Smooth muscle cell (in vitro differentiated cells): ENCODE measurements around the gene BNC2. TPM values are rescaled to one million over a fixed set of nuclear protein-coding genes. Genes with fewer than 3 reads are reported as not detected.

Experiments used
- DNase-seq: peaks from one replicate; lab custom pipeline; 2025; ENCODE audit not compliant: unreplicated experiment; lab: John Stamatoyannopoulos, UW
- H2AFZ ChIP-seq: fragments of 200-600 bp; sonication (generic); 2 replicates; pipeline ENCODE4 v1.6.0; 2016; ENCODE audit warnings: antibody characterized with exemption, low read depth, mild to moderate bottlenecking
- H3F3A ChIP-seq: fragments of 200-600 bp; sonication (generic); 2 replicates; pipeline ENCODE4 v1.6.0; 2017; ENCODE audit warnings: antibody characterized with exemption, low read depth
- H3K27ac ChIP-seq: fragments of 200-600 bp; sonication (generic); 2 replicates; pipeline ENCODE4 v1.5.1; 2016; ENCODE audit warnings: low read depth, mild to moderate bottlenecking
- H3K27me3 ChIP-seq: fragments of 200-600 bp; sonication (generic); 2 replicates; pipeline ENCODE4 v1.6.1; 2016; ENCODE audit warnings: low read depth, mild to moderate bottlenecking
- H3K36me3 ChIP-seq: fragments of 200-600 bp; sonication (generic); 2 replicates; pipeline ENCODE4 v1.5.1; 2016; ENCODE audit warnings: low read depth
- H3K4me1 ChIP-seq: fragments of 200-600 bp; sonication (generic); 2 replicates; pipeline ENCODE4 v1.5.1; 2016; ENCODE audit warnings: low read depth
- H3K4me2 ChIP-seq: fragments of 200-600 bp; sonication (generic); 2 replicates; pipeline ENCODE4 v1.6.0; 2016; ENCODE audit warnings: mild to moderate bottlenecking
- H3K4me3 ChIP-seq: fragments of 200-600 bp; sonication (generic); 2 replicates; pipeline ENCODE4 v1.5.1; 2016; ENCODE audit warnings: mild to moderate bottlenecking
- H3K79me2 ChIP-seq: fragments of 200-600 bp; sonication (generic); 2 replicates; pipeline ENCODE4 v1.6.0; 2016; ENCODE audit warnings: low read depth, mild to moderate bottlenecking
- H3K9ac ChIP-seq: fragments of 200-600 bp; sonication (generic); 2 replicates; pipeline ENCODE4 v1.6.0; 2016; ENCODE audit warnings: low read depth
- H3K9me3 ChIP-seq: fragments of 200-600 bp; sonication (generic); replicated peaks from 2 replicates; pipeline ENCODE4 v1.5.1; 2016; ENCODE audit warnings: low read depth
- H4K20me1 ChIP-seq: fragments of 200-600 bp; sonication (generic); 2 replicates; pipeline ENCODE4 v1.6.0; 2016; ENCODE audit warnings: low read depth
- CTCF ChIP-seq: fragments of 200-600 bp; sonication (generic); IDR thresholded peaks from 2 replicates; pipeline ENCODE4 v1.5.1; 2017; ENCODE audit warnings: borderline replicate concordance, mild to moderate bottlenecking, antibody characterized with exemption; ENCODE audit not compliant: insufficient read depth, poor library complexity, severe bottlenecking
- WGBS: methylation state at CpG from one replicate; pipeline ENCODE4 v1.1.7; 2016; ENCODE audit warnings: low lambda C conversion rate; 5-methylcytosine and 5-hydroxymethylcytosine counted together
- polyA plus RNA-seq: library from polyadenylated mRNA; unstranded; fragments of >200 nt; fragmentation: Nextera tagmentation; extraction: Ambion mirVana; gene quantifications from 2 replicates; pipeline ENCODE4 v1.2.1, GENCODE V29; 2016
- total RNA-seq: library from RNA; depleted of rRNA; stranded (reverse); fragments of >200 nt; gene quantifications from 2 replicates; pipeline ENCODE4 v1.2.3, GENCODE V29; 2014

BNC2 gene
- total and polyA plus RNA-seq, 2 experiments from 2014 or later, result 11.6 to 13.5 TPM

DNA sequence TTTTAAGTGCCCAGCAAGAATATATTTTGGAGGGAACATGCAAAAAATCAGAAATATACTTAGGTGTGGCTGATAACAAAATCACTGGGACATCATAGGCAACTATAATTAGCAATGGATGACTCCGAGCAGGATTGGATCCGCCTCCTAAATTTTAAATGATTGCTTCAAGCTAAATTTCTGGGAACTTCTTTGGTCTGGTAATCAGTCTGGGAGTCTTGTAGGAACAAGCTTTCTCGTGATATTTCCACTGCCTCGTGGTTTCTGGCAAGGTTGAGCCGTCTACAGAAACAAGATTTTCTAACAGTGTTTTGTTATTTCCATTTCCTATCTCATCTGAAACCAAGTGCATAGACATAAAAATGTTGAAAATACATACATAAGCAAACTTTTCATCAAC is 232.6 kb downstream of the BNC2 start:
- Histone ChIP-seq H3K9me3 (no peaks in the 10 kb centered on the region), H3K4me1 (peaks cover 18% of the 10 kb centered on the region), H4K20me1 (no peaks in the 10 kb centered on the region), H2AFZ (peak overlapping the region; percentile 42), H3K36me3 (no peaks in the 10 kb centered on the region), H3K4me2 (peak overlapping the region; percentile 59), H3K79me2 (no peaks in the 10 kb centered on the region), H3F3A (peaks cover 3% of the 10 kb centered on the region), H3K9ac (no peak overlapping the region), H3K27ac (peak overlapping the region; percentile 76), H3K27me3 (no peaks in the 10 kb centered on the region), H3K4me3 (no peak overlapping the region)
- 33% methylated on average over 5 of the region's 5 CpGs for WGBS
- no peak for TF ChIP-seq CTCF
- no peak for DNase-seq

DNA sequence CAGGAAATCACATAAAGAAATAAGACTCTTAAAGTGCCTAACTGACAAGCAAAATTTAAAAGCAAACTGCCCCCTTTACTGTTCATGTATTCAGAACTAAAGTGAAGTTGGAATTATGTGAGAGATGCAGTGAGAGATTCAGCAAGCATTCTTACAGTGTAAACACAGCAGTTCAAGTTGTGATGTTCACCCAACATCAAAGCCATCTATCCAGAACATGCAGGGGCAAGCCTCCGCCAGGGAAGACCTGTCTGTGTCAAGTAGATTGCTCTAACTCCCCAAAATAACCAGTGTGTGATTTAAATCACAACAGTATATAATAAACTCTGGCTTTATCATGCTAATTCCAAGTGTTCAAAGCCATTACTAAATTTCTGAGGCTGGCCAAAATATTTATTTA is 233.3 kb downstream of the BNC2 start:
- WGBS, result 38% methylated on average over 1 of the region's 1 CpG
- Histone ChIP-seq H4K20me1 (no peaks in the 10 kb centered on the region), H3K9ac (no peak overlapping the region), H3K79me2 (no peaks in the 10 kb centered on the region), H3F3A (peaks cover 3% of the 10 kb centered on the region), H2AFZ (no peak overlapping the region), H3K27me3 (no peaks in the 10 kb centered on the region), H3K9me3 (no peaks in the 10 kb centered on the region), H3K27ac (peak overlapping the region; percentile 76), H3K36me3 (no peaks in the 10 kb centered on the region), H3K4me3 (no peak overlapping the region), H3K4me2 (peak overlapping the region; percentile 59), H3K4me1 (peaks cover 18% of the 10 kb centered on the region)
- DNase-seq, result no peak
- no peak for TF ChIP-seq CTCF

GRCh38 chr9:16633794-16634193 is 236.7 kb downstream of the BNC2 start:
- Histone ChIP-seq H3K27ac (no peak overlapping the region), H3F3A (peaks cover 9% of the 10 kb centered on the region), H3K9ac (no peak overlapping the region), H3K4me2 (no peak overlapping the region), H4K20me1 (no peaks in the 10 kb centered on the region), H3K4me1 (peaks cover 18% of the 10 kb centered on the region), H3K9me3 (no peaks in the 10 kb centered on the region), H3K27me3 (no peaks in the 10 kb centered on the region), H2AFZ (no peak overlapping the region), H3K79me2 (no peaks in the 10 kb centered on the region), H3K4me3 (no peak overlapping the region), H3K36me3 (no peaks in the 10 kb centered on the region)
- no peak for DNase-seq
- TF ChIP-seq CTCF, result no peak
- WGBS, result 89% methylated on average over 2 of the region's 2 CpGs

- peak overlapping the region; percentile 85 for H3K27ac ChIP-seq
- no peak for TF ChIP-seq CTCF
- 41% methylated on average over 7 of the region's 7 CpGs for WGBS
- H3K9me3 ChIP-seq, result no peaks in the 10 kb centered on the region
- H3K27me3 ChIP-seq, result no peaks in the 10 kb centered on the region
- no peaks in the 10 kb centered on the region for H4K20me1 ChIP-seq
- peaks cover 30% of the 10 kb centered on the region for H3F3A ChIP-seq
- peak overlapping the region; percentile 6 for H2AFZ ChIP-seq
- H3K79me2 ChIP-seq, result no peaks in the 10 kb centered on the region
- DNase-seq, result no peak
- peaks cover 34% of the 10 kb centered on the region for H3K4me1 ChIP-seq
- H3K4me3 ChIP-seq, result peak overlapping the region; percentile 28
- peak overlapping the region; percentile 77 for H3K4me2 ChIP-seq
- H3K9ac ChIP-seq, result peak overlapping the region; percentile 62
- H3K36me3 ChIP-seq, result no peaks in the 10 kb centered on the region
These were observed 242.1 kb downstream of the BNC2 start for GRCh38 chr9:16628413-16628812.
